ENCODE measurements around the gene ADAMTS15.

- TF ChIP-seq, protein P1, sequence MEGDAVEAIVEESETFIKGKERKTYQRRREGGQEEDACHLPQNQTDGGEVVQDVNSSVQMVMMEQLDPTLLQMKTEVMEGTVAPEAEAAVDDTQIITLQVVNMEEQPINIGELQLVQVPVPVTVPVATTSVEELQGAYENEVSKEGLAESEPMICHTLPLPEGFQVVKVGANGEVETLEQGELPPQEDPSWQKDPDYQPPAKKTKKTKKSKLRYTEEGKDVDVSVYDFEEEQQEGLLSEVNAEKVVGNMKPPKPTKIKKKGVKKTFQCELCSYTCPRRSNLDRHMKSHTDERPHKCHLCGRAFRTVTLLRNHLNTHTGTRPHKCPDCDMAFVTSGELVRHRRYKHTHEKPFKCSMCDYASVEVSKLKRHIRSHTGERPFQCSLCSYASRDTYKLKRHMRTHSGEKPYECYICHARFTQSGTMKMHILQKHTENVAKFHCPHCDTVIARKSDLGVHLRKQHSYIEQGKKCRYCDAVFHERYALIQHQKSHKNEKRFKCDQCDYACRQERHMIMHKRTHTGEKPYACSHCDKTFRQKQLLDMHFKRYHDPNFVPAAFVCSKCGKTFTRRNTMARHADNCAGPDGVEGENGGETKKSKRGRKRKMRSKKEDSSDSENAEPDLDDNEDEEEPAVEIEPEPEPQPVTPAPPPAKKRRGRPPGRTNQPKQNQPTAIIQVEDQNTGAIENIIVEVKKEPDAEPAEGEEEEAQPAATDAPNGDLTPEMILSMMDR (IDR thresholded peaks at IDR 0.05; ENCODE audit: low read depth, low read length): no peak
- TF ChIP-seq POLR2A (IDR thresholded peaks at IDR 0.05; ENCODE audit: extremely low read depth, insufficient read length) (no peak), MYC (IDR thresholded peaks at IDR 0.05; ENCODE audit: low read depth, low read length) (no peak), MAX (IDR thresholded peaks at IDR 0.05; ENCODE audit: low read depth, low read length) (no peak)
These were observed 19.9 kb upstream of the ADAMTS15 start, which contains the start of gene ADAMTS8 for GRCh38 chr11:130428316-130429119.

Measured in NB4 (cell line).